Measurements from ENCODE around the gene SSC5D. TPM values are rescaled to one million over a fixed set of nuclear protein-coding genes. Genes with fewer than 3 reads are reported as not detected.

SSC5D gene
- total RNA-seq, 1 donor from 2014 or later = 0.71 TPM

DNA sequence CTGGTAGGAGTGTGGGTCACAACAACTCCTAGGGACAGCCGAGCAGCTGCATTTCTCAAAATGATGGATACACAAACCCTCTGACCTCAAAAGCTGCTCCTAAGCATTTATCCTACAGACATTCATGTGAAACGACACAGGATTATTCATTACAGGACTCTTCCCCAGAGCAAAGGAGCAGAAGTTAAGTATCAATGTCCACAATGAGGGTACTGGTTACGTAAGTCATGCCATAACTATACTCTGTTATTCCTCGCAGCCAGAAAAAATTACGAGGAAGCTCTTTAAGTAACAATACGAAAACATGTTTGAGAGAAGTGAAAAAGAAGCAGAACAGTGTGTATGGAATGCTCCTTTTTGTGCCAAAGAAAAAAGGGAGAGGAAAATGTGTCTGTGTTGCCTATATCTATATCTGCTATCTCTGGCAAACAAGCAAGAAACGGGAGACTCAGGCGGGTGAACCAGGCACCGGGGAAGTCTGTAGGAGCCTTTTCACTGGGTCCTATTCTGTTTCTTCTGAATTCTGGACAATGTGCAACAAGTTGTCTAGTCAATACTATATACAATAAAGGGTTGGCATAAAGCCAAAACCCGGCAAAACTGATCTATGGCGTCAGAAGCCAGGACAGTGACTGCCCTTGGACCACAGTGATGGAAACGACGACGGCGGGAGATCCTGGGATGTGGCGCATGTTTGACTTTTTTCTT lies 28.1 kb upstream of the SSC5D start:
- no peak for DNase-seq (ENCODE audit: low spot score)
- Mint-ChIP-seq H3K27me3 (ENCODE audit: low read depth) (no peaks in the 10 kb centered on the region), H3K4me3 (ENCODE audit: low read depth) (peak overlapping the region; percentile 85), H3K36me3 (ENCODE audit: low read depth) (no peaks in the 10 kb centered on the region), H3K9me3 (no peaks in the 10 kb centered on the region), H3K27ac (no peak overlapping the region), H3K4me1 (ENCODE audit: low read depth) (peaks cover 16% of the 10 kb centered on the region)
- intact Hi-C loops (cut with micrococcal nuclease) = loop anchor here (5.0 kb wide), 1 partner anchor 172 kb away; no protein-coding TSS in a partner anchor

DNA sequence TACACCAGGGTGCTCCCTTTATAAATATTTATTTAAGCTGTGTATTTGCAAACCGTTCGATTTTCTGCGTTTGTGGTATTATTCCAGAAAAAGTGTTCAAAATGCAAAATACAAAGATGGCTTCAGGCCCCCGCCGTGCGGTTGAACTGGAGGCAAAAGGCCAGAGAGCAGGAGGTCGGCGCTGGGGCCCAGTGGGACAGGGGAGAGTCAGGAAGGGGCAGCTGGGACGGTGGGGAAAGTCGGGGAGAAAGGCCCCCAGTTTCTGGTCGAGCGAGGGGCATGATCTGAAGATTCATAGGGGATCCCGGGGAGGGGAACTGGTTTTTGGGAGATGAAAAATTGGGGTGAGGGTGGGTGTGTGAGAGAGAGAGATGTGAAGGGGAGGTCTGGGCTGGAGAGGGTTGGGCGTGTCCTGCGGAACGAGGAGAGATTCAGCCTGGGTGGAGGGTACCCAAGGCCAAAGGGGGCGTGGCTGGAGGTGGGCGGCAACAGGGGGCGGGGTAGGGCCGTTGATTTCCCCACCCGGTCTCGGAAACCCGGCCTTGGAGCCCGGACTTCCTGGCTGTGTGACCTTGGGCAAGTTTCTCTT lies 27.5 kb upstream of the SSC5D start:
- DNase-seq (ENCODE audit: low spot score) = no peak
- peaks cover 16% of the 10 kb centered on the region for H3K4me1 Mint-ChIP-seq (ENCODE audit: low read depth)
- H3K4me3 Mint-ChIP-seq (ENCODE audit: low read depth) = peak overlapping the region; percentile 85
- H3K36me3 Mint-ChIP-seq (ENCODE audit: low read depth) = no peaks in the 10 kb centered on the region
- intact Hi-C loops (cut with micrococcal nuclease) = loop anchor here (1.0 to 5.0 kb wide), 3 partner anchors 16 to 172 kb away; partner anchors contain the start of gene ZNF628
- no peaks in the 10 kb centered on the region for H3K27me3 Mint-ChIP-seq (ENCODE audit: low read depth)
- no peaks in the 10 kb centered on the region for H3K9me3 Mint-ChIP-seq
- H3K27ac Mint-ChIP-seq = peak overlapping the region; percentile 73

DNA sequence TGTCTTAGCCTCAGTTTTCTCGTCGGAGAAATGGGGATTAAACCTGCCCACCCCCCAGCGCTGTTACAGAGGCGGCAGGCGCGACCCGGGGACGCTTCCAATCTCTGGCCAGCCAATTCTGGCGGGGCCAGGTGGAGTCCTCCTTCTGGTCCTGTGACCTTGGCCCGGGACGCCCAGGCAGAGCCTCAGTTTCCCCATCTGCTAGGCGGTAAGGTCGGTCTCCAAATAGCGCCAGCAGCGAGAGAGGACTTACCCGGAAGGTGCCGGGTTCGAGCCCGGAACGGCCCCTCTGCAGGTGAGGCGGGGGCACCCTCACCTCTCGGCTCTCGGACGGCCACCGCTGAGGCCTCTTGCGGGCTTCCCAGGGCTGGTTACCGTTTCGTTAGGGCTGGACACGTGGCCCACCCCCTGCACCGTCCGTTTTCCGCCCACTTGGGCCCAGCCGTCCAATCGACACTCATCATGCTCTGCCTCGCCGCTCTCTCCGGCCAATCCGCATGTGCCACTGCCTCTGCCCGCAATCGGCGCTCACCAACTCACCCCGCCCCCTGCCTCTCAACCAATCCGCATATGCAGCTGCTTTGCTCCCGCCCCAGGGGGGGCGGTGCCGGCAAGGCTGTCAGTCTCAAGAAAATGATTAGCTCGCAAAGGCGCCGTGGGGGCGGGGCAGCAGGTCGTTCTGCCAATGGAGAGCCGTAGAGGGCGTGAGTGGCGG lies 26.8 kb upstream of the SSC5D start, which contains the start of gene ISOC2:
Gene ISOC2 (minus strand): TSS at position 384 of the 715 bp plus-strand sequence. CDS start 5,156 bp downstream, outside the sequence.
- intact Hi-C loops (cut with micrococcal nuclease) = loop anchor here (1.0 to 5.0 kb wide), 3 partner anchors 15 to 171 kb away; partner anchors contain the start of gene ZNF628
- Mint-ChIP-seq H3K4me1 (ENCODE audit: low read depth) (peaks cover 16% of the 10 kb centered on the region), H3K4me3 (ENCODE audit: low read depth) (peak within 1 kb of the TSS; percentile 85), H3K27me3 (ENCODE audit: low read depth) (no peaks in the 10 kb centered on the region), H3K9me3 (no peaks in the 10 kb centered on the region), H3K36me3 (ENCODE audit: low read depth) (no peaks in the 10 kb centered on the region), H3K27ac (peak within 1 kb of the TSS; percentile 73)
- DNase-seq (ENCODE audit: low spot score) = peak; percentile 100

GRCh38 chr19:55461974-55462626 lies 26.1 kb upstream of the SSC5D start:
- intact Hi-C loops (cut with micrococcal nuclease) = loop anchor here (1.0 to 5.0 kb wide), 3 partner anchors 14 to 170 kb away; partner anchors contain the start of gene ZNF628
- H3K4me3 Mint-ChIP-seq (ENCODE audit: low read depth) = peak overlapping the region; percentile 85
- no peaks in the 10 kb centered on the region for H3K36me3 Mint-ChIP-seq (ENCODE audit: low read depth)
- no peak for DNase-seq (ENCODE audit: low spot score)
- H3K9me3 Mint-ChIP-seq = no peaks in the 10 kb centered on the region
- peak overlapping the region; percentile 73 for H3K27ac Mint-ChIP-seq
- no peaks in the 10 kb centered on the region for H3K27me3 Mint-ChIP-seq (ENCODE audit: low read depth)
- peaks cover 16% of the 10 kb centered on the region for H3K4me1 Mint-ChIP-seq (ENCODE audit: low read depth)

DNA sequence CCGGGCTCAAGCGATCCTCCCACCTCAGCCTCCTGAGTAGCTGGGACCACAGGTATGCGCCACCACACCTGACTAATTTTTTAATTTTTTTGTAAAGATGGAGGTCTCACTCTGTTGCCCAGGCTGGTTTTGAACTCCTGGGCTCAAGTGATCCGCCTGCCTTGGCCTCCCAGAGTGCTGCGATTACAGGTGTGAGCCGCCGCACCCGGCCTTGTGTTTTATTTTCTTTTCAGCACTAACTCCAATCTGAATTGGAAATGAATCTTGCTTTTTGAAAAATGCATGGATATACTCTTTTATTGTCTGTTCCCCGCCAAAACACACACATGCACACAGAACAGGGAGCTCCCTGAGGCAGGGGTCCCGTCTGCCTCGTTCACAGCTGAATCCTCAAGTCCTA lies 25.5 kb upstream of the SSC5D start:
- Mint-ChIP-seq H3K4me3 (ENCODE audit: low read depth) (peak overlapping the region; percentile 85), H3K4me1 (ENCODE audit: low read depth) (peaks cover 16% of the 10 kb centered on the region), H3K27ac (no peak overlapping the region), H3K27me3 (ENCODE audit: low read depth) (no peaks in the 10 kb centered on the region), H3K9me3 (no peaks in the 10 kb centered on the region), H3K36me3 (ENCODE audit: low read depth) (no peaks in the 10 kb centered on the region)
- no peak for DNase-seq (ENCODE audit: low spot score)
- intact Hi-C loops (cut with micrococcal nuclease) = loop anchor here (5.0 kb wide), 1 partner anchor 170 kb away; no protein-coding TSS in a partner anchor

- Mint-ChIP-seq H3K27ac (no peak overlapping the region), H3K4me1 (ENCODE audit: low read depth) (peaks cover 19% of the 10 kb centered on the region), H3K4me3 (ENCODE audit: low read depth) (no peak overlapping the region), H3K9me3 (no peaks in the 10 kb centered on the region), H3K27me3 (ENCODE audit: low read depth) (no peaks in the 10 kb centered on the region), H3K36me3 (ENCODE audit: low read depth) (no peaks in the 10 kb centered on the region)
- intact Hi-C loops (cut with micrococcal nuclease) = loop anchor here (5.0 kb wide), 1 partner anchor 169 kb away; no protein-coding TSS in a partner anchor
- DNase-seq (ENCODE audit: low spot score) = no peak
Measured at GRCh38 chr19:55463583-55464031, 24.6 kb upstream of the SSC5D start.

DNA sequence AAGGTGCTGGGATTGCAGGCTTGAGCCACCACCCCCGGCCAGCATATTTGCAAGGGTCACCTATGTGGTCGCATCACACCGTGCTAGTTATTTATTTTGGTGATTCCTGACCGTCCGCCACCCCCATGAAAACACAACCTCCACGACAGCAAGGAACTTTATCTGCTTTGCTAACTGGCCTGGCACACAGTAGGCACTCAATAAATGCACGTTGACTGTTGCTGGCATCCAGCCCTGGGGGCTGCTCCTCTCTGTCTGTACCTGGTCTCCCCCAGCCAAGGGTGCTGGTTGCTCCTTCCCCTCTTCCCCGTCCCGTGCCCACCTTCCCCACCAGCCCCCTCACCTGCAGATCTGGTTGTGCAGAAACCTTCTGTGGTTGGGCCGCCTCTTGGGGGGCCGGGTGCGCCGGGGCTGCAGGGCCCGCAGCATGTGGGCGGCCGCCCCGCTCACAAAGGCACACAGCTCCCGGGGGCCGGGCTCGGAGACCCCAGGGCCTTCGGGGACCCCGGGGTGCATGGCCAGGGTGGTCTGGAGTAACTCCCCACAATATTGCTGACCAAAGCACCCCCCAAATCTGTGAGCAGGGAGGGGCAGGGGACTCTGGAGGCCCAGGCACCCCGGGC lies 24.1 kb upstream of the SSC5D start:
- no peak overlapping the region for H3K27ac Mint-ChIP-seq
- no peaks in the 10 kb centered on the region for H3K9me3 Mint-ChIP-seq
- no peak overlapping the region for H3K4me3 Mint-ChIP-seq (ENCODE audit: low read depth)
- intact Hi-C loops (cut with micrococcal nuclease) = loop anchor here (5.0 kb wide), 1 partner anchor 168 kb away; no protein-coding TSS in a partner anchor
- peaks cover 19% of the 10 kb centered on the region for H3K4me1 Mint-ChIP-seq (ENCODE audit: low read depth)
- DNase-seq (ENCODE audit: low spot score) = no peak
- no peaks in the 10 kb centered on the region for H3K36me3 Mint-ChIP-seq (ENCODE audit: low read depth)
- H3K27me3 Mint-ChIP-seq (ENCODE audit: low read depth) = no peaks in the 10 kb centered on the region

- peaks cover 19% of the 10 kb centered on the region for H3K4me1 Mint-ChIP-seq (ENCODE audit: low read depth)
- intact Hi-C loops (cut with micrococcal nuclease) = loop anchor here (5.0 kb wide), 1 partner anchor 168 kb away; no protein-coding TSS in a partner anchor
Measured at GRCh38 chr19:55464662-55465054, 23.6 kb upstream of the SSC5D start, which contains the start of gene C19orf85. C19orf85 (minus strand) TSS chr19:55464751; CDS start chr19:55464554, 197 bp downstream.

DNA sequence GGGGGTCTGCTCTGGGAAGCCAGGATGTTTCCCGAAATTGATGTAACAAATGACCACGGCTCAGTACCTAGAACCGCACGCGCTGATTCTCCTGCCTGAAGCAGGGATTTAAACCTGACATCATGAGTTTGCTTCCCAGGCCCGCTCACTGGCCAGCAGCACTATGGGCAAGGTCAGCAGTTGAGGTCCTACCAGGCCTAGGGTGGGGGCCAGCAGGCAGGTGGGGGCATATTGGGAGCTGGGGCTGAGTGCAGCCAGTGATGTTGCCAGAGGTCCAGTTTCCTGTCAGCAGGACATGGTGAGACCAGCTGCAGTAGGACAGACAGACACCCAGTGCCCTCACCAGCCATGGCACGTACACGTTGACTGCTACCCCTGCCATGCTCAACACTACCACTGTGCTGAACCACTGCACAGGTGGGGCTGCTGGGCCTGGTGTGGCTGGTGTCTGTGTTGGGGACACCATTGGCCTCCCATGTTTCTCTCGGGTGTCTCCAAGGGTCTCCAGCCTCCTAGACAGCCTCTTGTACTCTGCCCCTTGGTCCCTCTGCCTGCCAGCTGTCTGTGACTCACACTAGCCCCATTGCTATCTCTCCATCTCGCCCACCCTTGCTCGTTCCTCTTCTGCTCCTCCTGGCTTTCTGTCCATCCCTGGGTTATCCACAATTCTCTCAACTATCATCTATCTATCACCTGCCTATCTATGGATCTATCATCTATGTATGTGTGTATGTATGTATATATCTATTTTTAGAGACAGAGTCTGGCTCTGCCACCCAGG lies 22.6 kb upstream of the SSC5D start:
- H3K27me3 Mint-ChIP-seq (ENCODE audit: low read depth) = no peaks in the 10 kb centered on the region
- H3K4me3 Mint-ChIP-seq (ENCODE audit: low read depth) = no peak overlapping the region
- H3K27ac Mint-ChIP-seq = no peak overlapping the region
- intact Hi-C loops (cut with micrococcal nuclease) = no loop called here
- H3K36me3 Mint-ChIP-seq (ENCODE audit: low read depth) = no peaks in the 10 kb centered on the region
- DNase-seq (ENCODE audit: low spot score) = no peak
- H3K9me3 Mint-ChIP-seq = no peaks in the 10 kb centered on the region
- peaks cover 13% of the 10 kb centered on the region for H3K4me1 Mint-ChIP-seq (ENCODE audit: low read depth)

More at GRCh38 chr19:55464662-55465054, 23.6 kb upstream of the SSC5D start, which contains the start of gene C19orf85:
- H3K27ac Mint-ChIP-seq = no peak within 1 kb of the TSS
- no peaks in the 10 kb centered on the region for H3K27me3 Mint-ChIP-seq (ENCODE audit: low read depth)
- DNase-seq (ENCODE audit: low spot score) = no peak
- no peak within 1 kb of the TSS for H3K4me3 Mint-ChIP-seq (ENCODE audit: low read depth)
- no peaks in the 10 kb centered on the region for H3K9me3 Mint-ChIP-seq
- H3K36me3 Mint-ChIP-seq (ENCODE audit: low read depth) = no peaks in the 10 kb centered on the region

DNA sequence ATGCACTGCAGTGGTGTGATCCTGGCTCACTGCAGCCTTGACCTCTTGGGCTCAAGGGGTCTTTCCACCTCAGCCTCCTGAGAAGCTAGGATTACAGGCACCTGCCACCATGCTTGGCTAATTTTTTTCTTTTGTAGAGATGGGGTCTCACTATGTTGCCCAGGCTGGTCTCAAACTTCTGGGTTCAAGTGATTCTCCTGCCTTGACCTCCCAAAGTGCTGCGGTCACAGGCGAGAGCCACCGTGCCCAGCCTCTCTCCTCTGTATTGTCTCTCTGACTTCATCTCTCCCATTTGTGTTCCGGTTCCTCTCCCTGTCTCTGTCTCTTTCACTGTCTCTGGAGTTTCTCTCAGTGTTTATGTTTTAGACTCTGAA lies 22.0 kb upstream of the SSC5D start:
- H3K4me3 Mint-ChIP-seq (ENCODE audit: low read depth) = no peak overlapping the region
- H3K27me3 Mint-ChIP-seq (ENCODE audit: low read depth) = no peaks in the 10 kb centered on the region
- no peak for DNase-seq (ENCODE audit: low spot score)
- peaks cover 10% of the 10 kb centered on the region for H3K4me1 Mint-ChIP-seq (ENCODE audit: low read depth)
- intact Hi-C loops (cut with micrococcal nuclease) = no loop called here
- H3K36me3 Mint-ChIP-seq (ENCODE audit: low read depth) = no peaks in the 10 kb centered on the region
- no peaks in the 10 kb centered on the region for H3K9me3 Mint-ChIP-seq
- H3K27ac Mint-ChIP-seq = no peak overlapping the region

All from activated T-helper 2 cell treated with anti-CD3 and anti-CD28 coated beads, Interferon-gamma antibody, Interleukin-2, Interleukin-4, amounts not matched to agents 10 μg/mL and 5 μg/mL and 100 μg/mL, durations not matched to agents 14 hours and 24 hours and 36 hours (primary cell).